CD4-positive, alpha-beta T cell treated with Interleukin-15 for 1 hour (primary cell): Measurements from ENCODE around the gene MAP3K14.
A peak's percentile ranks its signal among the peaks of the same experiment; 100 is the strongest.

Source experiments
- DNase-seq: peaks from one replicate; pipeline ENCODE4 v3.0.0-alpha.2; 2020

MAP3K14 gene

DNA sequence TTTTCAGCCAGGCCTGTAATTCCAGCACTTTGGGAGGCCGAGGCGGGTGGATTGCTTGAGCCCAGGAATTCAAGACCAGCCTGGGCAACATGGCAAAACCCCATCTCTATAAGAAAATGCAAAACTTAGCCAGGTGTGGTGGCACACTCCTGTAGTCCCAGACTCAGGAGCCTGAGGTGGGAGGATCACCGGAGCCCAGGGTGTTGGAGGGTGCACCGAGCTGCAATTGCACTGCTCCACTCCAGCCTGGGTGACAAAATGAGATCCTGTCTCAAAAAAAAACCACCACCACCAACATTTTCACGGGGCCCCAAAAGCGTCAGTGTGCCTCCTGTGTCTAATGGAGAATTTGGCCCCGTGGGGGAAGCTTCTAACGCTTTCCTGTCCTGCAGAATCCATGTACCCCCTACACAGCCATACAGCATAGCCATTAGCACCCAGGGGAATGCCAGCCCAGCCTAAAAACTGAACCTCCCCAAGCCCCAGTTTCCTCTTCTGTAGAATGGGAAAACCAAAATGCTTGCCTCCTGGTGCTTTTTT is 22.2 kb upstream of the MAP3K14 start:
- DNase-seq, result no peak

DNA sequence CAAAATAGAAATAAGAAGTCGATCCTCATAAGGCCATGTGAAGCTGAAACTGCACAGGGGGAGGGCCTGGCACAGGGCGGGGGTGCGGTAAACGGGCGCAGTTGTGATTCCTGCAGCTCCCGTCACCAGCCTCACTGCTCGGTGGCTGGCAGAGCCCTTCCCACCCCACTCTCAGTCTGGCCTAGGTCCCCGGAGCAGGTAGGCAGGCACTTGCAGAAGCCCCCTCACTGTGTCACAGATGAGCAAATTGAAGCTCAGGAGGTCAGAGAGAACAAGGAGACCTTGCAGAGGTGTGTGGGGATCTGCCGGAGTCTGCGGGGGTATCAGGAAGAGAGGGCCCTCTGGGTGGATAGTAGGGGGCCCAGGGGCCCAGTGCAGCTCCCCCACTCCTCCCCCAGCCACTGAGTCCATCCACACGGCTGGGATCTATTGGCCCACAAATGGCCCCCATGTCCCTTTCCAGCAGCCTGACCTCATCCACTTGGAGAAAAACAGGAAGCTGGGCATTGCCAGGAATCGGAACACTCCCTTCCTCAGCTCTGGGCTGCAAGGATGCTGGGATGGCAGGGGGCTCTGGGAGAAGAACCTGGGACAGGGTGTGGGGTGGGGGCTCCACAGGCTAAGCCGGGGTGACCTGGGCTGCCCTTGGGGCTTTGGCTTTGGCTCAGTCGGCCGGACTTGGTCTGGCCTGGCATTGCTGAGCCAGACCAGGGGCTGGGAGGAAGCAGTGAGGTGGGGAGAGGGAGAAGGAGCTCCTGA is 21.4 kb upstream of the MAP3K14 start:
- no peak for DNase-seq

DNA sequence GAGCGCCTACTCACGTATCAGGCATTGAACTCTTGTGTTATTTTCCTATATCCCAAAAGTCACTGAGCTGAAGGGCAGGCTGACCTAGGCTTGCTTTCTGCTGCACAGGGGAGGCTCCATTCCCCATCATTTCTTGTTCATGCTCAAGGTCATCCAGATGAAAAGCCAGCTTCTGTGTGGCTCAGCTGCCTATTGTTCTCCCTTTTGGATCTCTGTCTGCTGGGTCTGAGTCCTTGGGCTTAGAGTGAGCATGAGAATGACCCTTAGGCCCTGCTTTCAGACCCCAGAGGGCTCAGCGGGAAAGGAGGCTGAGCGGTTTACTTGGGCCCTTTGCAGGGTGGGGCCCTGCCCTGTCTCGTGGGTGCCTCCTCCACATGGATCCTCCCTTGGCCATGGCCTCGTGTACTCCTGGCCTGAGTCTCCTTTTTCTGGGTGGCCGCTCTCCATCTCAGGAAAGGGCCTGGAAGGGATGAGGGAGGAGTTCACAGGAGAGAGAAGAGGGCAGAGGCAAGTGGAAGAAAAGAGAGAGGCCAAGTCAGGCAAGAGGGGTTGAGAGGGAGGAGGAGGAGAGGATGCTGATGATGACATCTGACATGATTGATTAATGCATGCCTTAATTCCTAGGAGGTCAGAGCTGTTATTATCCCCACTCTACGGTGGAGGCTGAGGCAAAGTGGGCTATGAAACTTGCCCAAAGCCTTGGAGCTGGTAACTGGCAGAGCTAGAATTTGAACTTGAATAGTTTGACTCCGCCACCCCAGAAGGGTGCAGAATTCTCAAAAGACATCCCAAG is 19.8 kb upstream of the MAP3K14 start:
- DNase-seq, result no peak

DNA sequence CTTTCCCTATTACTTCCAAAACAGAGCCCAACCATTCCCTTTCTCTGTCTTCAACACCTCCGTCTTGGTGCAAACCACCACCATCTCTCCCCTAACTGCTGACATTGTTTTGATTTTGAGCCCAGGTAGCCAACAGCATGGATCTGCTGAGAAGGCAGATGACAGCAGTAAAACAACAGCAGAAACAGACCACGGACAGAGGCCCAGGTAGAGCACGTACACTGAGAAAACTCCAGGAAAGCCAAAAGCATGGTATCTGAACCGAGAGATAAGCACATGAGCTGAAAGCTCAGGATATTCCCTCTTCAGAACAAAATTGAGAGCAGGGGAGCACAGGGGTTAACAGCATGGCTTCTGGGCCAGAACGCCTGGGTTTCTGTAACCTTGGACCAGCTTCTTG is 18.9 kb upstream of the MAP3K14 start:
- no peak for DNase-seq

DNA sequence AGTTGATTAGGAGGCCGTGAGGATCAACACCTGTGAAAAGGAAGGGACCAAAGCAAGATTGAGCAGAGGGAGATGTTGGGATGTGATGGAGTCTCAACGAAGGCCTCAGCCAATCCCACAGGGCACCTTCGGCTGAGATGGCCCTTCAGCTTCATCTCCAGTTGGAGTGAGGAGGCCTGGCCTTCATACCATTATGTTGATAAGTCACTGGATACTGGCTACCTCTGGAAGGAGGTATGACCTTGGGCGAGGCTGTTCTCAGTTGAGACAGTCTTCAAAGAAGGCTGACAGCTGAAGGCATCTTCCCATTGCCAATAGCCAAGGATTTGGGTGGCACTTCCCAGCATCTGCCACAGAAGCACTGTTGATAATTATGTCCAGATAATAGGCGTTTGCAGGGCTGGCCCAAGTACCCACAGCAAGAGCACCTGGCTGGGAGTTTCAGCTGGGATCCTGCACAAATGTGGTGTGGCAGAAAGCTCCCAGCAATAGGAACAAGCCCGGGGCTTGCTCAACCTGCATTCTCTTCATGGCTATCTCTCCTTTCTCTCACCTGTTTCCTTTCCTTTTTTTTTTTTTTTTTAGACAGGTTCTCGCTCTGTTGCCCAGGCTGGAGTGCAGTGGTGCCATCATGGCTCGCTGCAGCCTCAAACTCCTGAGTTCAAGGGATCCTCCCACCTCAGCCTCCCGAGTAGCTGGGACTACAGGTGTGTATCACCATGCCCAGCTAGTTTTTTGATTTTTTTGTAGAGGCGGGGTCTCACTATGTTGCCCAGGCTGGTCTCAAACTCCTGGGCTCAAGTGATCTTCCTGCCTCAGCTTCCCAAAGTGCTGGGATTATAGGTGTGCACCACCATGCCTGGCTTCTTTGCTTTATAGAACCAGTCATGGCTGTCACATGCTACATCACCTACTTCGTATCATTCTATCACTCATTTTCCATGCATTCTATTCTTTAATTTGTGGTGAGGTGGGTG is 18.2 kb upstream of the MAP3K14 start:
- no peak for DNase-seq

DNA sequence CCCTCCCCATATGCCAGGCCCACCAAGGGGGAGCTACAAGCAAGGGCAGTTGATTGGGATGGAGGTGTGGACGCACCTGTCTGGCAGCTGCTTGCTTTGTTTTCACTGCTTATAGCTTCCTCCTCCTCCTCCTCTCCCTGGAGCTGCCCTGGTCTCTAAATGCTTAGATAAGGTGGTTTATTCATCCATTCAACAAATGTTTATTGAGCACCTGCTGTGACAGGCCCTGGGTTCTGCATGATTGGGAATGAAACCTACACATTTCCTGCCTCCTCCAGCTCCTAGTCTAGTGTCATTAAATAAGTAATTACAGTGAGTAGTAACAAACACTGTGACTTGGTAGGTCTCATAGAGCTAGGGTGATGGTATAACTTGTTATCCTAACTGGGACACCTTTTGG is 17.4 kb upstream of the MAP3K14 start:
- DNase-seq, result no peak

DNA sequence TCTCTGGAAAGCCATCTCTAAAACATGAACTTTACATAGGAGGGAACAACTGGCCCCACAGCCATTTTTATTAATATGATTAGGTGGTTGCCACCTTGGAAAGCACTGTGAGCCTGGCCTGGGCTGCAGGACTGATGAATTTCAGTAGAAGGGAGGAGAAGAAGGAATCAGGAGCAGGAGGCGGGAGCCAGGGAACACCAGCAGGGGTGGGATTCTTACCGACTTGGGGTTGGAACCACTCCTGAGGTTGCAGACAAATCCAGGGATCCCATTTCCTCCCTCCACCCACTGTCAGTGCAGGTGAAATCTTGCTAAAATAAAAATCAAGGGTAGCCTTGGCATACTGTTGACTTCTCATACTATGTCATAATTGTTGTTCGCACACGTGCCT is 16.9 kb upstream of the MAP3K14 start:
- no peak for DNase-seq

DNA sequence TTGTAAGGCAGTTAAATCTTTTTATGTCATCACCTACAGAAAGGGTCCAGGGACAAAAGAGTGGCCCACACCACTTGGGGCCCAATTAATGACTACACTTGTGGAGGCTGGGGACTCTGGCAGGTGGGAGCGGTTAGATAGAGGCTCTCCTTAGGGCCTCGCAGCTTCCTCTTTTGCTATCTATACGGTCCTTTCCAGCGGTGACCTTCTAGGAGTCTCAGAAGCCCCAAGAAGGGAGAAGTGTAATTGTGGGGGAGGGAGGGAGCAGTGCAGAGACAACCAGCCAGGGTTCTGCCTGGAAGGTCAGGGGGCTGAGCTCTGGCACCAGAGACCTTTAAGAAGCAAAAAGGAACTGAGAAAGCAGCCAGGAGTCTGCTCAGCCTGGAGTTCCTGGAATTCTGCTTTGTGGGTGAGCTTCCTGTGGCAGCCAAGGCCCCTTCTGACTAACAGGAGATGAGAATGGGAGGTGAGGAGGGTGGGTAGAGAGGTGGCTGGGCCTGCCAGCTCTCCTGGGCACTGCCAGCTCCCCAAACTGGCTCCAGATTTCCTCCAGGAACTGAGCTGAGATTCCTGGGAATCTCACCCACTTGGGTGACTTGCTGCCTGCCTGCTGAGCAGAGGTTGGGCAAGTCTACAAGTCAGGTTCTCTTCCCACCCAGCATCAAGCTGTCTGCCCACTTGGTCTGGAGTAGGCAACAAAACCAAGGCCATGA is 16.3 kb upstream of the MAP3K14 start:
- DNase-seq, result no peak

DNA sequence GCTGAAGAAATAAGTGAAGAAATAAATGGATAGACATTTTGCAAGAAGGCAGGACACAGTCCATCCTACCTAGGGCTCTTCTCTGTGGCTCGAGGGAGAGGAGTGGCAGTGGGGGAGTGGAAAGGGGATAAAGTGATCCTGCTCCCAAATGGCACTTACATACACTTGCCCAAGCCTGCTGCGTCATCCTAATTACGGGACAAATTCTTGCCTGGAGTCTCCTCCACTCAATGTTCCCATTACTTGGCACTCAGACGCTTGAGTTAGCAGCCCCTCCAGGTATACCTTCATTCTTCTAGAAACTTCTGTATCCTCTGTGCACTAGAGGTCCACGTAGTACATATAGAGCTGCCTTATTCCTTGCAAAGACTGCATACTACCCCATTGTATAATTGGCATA is 15.7 kb upstream of the MAP3K14 start:
- DNase-seq, result no peak

DNA sequence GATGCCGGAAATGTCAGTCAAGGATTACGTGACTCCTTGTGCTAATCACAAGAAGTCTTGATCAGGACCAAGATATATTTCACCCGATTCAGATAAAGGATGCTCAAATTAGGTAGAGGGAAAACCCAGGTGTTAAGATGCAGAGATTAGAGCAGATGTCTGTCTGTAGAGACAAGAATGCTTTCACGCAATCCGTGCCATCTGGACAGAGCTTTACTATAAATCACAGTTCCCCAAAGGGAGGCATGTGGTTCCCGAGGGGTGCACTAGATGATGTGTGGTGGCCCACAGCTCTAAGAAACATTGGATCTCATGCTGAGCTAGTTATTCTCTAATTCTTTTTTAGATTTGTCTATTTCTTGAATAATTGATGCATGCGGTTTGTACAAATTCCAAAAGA is 9.8 kb upstream of the MAP3K14 start:
- no peak for DNase-seq

DNA sequence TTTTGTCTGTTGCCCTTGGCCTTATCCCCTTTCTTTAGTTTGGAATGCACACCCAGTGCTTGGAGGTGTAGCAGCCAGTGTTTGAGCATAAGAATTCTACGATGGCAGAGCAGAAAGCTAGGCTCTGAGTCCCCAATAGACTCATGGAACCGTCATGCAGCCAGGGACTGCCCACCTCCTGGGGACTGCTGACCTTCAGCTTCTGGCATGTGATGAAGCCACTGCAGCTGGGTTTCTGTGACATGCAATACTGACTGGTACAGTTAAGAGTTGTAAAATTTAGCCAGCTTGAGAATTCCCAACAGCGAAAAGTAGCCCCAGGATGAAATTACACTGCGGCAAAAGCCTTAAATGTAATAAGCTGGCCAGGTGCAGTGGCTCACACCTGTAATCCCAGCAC is 9.0 kb upstream of the MAP3K14 start:
- DNase-seq, result no peak

DNA sequence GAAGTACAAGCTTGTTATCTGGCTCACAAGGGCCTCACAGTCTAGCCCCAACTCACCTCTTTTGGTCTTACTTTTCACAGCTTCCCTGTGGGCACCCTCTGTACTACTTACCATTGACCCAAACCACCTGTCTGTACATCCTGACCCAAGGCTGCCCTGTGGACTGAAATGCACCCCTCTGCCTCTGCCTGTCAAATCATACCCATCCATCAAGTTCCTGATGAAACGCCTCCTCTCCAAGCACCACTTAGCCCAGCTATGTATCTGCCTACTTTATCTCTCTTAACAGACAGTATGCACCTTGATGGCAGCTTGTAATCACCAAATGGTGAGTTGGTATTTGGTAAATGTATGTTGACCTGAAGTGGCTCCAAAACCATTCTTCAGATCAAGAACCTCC is 7.5 kb upstream of the MAP3K14 start:
- DNase-seq, result no peak

DNA sequence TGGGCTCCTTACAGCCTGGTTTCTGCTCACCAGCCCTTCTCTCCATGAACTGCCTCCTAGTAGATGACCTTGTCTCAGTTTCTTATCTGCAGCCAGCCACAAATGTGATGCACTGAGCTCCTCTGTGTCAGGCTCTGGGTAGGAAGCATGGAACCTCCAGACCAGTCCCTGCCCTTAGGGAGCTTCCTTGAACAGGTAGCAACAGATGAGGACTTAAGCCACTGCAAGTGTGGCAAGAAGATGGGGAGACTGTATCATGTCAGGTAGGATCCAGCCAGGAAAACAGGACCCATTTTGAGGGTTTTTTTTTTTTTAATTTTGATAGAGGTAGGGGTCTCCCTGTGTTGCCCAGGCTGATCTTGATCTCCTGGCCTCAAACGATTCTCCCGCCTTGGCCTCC is 5.3 kb upstream of the MAP3K14 start:
- no peak for DNase-seq

DNA sequence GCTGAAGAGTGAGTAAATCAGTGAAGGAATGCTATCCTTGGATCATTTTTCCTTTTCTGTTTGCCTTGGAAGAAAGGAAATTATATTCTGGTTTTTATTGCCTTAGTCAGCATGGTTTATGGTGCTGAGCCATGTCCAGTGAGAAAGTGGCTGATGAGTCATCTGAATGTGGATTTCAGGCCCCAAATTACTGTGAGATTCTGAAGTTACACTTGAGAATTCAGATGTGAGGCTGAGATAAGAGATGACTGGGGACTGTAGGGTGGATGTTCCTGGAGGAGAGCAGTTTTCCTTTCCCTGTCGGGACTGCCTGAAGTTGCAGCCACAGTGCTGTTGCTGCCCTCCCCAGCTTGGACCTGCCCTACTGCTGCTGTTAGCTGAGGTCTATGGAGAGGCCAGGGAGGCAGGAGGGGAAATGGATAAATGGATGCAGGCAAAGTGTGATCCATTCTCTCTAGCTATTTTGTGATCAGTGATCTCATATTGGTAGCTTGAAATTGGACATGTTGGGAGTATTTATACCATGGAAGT is 4.2 kb upstream of the MAP3K14 start:
- DNase-seq, result no peak

DNA sequence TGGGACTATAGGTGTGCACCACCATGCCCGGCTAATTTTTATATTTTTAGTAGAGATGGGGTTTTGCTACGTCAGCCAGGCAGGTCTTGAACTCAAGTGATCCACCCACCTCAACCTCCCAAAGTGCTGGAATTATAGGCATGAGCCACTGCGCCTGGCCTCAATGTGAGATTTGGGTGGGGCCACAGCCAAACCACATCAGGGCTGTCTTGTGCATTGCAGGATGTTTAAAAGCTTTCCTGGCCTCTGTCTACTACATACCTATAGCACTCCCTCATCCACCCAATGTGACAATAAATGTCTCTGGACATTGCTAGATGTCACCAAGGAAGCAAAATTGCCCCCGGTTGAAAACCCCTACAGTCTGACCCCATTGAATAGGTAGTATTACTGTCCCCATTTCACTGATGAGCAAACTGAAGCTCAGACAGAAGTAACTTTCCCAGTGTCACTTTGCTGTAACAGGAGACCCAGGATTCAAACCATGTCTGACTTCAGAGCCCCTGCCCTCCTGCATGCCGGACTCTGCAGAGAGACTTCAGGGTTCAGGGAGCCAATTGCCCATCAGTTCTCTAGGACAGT is 3.6 kb upstream of the MAP3K14 start:
- no peak for DNase-seq

DNA sequence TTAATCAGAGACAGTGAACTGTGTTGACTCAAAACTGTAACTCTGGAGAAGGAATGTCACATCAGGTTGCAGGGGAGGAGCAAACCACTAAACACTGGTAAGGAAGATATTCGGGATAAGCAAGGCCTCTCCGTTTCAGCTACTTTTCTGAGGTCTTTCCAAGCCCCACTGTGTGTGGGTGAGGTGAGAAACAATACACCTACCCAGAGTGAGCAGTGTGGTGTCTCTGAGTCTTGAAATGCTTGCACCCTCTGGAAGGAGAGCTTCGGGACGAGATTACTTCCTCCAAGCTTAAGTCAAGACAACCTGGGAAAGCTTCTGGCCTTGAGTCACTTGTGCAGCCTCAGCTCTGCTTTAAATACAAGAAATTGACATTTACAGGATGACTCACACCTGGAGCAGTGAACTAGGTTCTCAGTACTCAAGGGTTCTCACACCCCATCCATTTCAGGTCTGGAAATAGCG is 2.5 kb upstream of the MAP3K14 start:
- no peak for DNase-seq

DNA sequence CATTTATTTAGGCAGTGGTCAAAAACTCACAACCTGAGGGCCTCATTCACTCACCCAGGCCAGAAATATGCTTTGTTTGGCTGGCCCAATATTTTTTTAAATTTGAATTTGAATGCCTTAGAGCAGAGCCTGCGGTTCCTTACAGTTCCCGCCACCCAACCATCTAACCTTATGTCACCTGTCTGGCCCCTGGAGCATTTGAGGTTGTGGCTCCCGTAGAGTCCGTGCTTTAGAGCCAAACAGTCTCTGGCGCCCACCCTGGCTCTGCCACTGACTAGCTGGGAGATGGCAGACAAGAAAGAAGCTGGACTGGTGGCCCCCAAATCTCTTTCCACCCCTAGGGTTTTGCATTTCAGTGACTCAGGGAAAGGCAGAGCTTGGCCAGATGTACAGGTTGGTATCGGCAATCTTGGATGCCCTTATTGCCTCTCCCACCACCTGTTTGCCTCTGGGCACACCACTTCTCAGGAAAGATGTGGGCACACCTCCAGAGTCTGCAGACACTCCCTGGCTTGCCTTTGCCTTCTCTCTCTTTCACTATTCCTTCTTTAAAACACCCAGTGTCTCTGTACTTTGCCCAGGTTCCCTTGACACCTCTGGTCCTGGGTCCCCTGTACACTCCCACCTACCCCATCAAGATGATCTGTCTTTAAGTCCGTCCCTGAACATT is 1.9 kb upstream of the MAP3K14 start:
- no peak for DNase-seq

DNA sequence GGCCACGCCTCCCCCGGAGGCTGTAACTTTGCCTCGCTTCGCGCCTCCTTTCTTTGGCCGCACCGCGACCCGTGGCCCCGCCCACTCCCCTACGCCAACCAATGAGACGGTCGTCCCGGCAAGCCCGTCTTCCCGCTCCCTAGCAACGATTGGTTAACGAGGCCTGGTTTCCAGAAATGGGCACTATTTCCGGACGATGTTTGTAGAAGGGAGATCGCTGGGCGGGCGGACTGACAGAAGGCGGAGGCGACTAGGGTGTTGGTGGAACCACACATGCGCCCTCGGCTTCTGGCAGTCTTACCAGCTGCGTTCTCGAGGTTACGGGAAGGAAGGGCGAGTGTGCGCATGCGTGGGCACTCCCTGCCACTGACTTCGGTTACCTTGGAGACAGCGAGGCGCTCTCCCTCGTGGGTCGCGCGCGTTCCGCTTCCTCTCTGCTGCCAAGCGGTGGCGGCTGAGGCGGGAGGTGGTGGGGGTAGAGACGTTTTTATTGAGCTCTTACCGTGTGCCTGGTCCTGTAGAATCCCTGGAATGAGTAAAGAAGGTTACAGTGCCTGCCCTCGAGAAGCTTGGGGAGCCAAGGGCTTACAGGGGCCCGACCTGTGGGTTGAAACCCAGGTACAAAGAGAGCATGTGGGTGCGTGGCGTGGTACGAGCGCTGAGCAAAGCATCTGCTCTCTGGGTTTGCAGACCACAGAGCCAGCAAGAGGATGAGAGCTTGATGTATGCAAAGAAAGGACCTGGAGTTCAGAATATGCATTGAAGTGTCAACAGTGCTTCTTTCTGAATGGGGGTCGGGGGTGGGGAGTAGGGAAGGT is 500 bp upstream of the MAP3K14 start:
- peak; percentile 100 for DNase-seq

DNA sequence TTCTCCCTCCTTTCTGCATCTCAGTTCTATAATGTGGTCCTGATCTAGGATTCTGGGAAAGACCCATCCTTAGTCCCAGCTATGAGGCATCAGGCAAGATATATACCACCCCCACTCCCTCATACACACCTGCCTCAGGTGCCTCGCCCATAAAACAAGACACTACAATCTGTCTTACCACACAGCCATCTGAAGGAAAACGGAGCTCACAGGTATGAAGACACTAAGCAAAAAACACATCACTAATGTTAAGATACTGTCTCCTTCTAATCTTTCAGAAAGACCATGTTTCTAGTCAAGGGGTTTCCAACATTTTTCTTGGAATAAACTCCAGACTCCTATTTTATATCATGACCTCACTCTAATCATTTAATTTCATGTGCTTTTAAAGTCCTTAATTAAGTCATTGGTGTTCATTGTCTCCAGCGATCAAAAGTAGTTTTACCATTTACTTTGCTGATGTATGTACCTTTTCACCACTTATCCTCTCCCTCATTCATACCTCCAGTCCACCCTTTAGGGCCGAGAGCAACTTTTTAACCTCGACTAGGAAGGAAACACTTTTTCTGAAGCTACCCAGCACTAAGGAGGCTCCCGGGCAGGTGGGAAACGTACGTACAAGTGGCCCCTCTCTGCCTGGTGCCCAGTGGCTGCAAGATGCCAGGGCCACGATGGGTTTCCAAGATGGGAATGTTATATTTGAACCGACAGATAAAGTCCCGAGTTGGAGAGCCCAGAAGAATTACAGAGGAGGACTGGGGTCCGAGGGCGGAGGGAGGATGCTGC is 979 bp downstream of the MAP3K14 start:
- no peak for DNase-seq
